ENCODE data around the gene BIRC3.

DNA sequence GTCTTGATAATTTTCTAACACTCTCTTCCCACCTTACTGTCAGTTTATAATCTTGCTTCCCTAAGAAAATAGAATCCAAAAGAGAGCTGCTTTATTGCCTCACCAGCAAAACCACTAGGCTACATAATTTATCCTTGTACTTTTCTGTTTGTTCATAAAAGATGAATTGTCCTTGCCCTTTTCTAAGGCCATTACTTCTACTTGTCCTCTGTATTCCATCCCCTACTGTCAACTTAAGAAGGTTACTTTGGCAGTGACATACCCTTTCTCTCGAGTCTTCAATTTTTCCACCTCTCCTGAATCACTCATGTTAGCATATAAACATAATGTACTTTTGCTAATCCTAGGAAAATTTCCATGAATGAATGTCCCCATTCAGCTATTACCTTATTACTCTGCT is 47.7 kb downstream of the BIRC3 start:
- no peak for TF ChIP-seq EZH2 (IDR thresholded peaks at IDR 0.05)
- TF ChIP-seq MAX (IDR thresholded peaks at IDR 0.05): no peak
- no peak for TF ChIP-seq POLR2A (IDR thresholded peaks at IDR 0.05; ENCODE audit: borderline replicate concordance, extremely low read depth, insufficient read depth, insufficient read length)
- no peak for TF ChIP-seq CTCF (IDR thresholded peaks at IDR 0.05 in 2 of 3, conservative IDR thresholded peaks at IDR 0.05 in 1 of 3; ENCODE audit: borderline replicate concordance in 1 of 3, insufficient read depth in 1 of 3, low read depth in 2 of 3, low read length in 2 of 3)
- TF ChIP-seq, protein P1, sequence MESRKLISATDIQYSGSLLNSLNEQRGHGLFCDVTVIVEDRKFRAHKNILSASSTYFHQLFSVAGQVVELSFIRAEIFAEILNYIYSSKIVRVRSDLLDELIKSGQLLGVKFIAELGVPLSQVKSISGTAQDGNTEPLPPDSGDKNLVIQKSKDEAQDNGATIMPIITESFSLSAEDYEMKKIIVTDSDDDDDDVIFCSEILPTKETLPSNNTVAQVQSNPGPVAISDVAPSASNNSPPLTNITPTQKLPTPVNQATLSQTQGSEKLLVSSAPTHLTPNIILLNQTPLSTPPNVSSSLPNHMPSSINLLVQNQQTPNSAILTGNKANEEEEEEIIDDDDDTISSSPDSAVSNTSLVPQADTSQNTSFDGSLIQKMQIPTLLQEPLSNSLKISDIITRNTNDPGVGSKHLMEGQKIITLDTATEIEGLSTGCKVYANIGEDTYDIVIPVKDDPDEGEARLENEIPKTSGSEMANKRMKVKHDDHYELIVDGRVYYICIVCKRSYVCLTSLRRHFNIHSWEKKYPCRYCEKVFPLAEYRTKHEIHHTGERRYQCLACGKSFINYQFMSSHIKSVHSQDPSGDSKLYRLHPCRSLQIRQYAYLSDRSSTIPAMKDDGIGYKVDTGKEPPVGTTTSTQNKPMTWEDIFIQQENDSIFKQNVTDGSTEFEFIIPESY (IDR thresholded peaks at IDR 0.05; ENCODE audit: extremely low read depth, insufficient replicate concordance, low read length): no peak
